Germinal center (tissue), 1 donor: ENCODE results near the gene CCDC82.

ENCODE experiments used
- DNase-seq: peaks from one replicate; pipeline ENCODE4 v3.0.0; 2012; ENCODE audit warnings: mixed read lengths, low spot score

The CCDC82 gene

DNA sequence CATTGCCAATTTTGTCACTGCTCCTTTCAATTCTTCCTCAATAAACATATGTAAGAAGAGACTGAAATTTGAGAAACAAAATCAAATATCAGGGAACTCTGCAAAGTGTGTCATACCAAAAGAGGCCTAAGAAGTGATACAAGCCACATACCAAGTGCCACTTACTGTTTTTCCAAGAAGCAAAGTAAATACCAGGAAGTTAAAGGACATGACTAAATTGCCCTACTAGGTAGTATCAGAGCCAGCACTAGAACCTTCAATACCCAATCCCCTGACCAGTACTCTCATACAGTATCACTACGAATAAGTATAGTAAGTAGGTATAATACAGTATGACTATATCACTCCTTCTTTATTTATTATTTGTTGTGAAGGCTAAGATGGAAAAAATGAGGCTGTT is 60.3 kb downstream of the CCDC82 start:
- no peak for DNase-seq

DNA sequence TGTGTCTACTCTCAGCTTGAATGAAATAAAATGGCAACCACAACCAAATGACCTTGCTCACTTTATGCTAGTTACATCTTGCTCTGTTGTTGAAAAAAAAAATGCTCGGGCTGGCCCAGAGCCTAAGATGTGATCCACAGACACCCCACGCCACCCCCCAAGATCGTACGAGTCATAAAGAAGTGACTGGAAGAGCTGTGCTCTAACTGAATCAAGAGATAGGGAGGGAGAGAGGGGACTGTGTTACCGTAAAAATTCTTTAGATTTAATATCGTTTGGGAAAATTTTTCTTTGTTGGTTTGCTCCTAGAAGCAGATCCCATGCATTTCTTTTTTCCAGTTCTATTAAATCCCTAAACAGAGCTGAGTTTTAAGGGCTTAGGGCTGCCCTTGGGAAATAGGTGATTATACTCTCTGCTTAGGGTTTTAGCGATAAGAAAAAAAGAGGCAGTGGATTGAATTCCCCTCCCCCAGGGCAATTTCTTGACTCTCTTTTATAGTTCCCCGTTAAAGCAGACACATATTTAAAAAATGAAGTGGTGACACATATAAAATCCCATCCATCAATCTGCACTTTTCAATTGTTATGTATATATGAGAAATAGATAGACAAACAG is 61.2 kb downstream of the CCDC82 start:
- no peak for DNase-seq

DNA sequence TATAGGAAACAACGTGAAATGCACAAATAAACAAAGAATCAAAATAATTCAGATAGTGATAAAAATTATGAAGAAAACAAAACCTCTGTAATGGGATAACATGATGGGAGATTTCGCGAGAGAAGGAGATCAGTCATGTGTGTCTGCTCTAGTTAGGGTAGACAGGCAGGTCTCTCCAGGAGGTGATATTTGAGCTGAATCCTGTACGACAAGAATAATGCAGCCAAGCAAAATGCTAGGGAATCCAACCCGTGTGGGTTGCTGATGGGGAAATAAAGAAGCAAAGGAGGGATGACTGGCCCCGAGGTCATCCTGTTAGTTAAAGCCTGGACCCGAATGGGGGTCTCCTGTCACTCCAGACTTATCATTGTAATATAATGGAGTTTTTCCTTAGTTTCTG is 62.8 kb downstream of the CCDC82 start:
- DNase-seq, result no peak

DNA sequence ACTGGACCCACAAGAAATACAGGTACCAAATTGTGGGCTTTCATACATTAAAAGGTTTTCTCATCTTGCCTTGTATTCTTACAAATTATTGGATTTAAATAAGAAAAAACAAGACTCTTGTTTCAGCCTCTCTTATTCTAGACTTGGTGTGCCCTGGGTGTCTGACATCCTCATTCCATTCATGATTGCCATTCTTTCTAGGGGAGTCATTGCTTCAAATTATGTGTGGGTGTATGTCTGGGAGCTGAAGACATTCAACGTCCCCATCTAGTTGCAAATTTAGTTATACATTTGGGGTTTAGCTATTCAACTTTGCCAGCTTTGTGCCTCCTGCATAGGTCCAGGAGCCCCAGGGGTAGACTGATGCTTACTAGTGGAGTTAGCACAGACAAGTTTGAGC is 64.8 kb downstream of the CCDC82 start:
- DNase-seq, result no peak

DNA sequence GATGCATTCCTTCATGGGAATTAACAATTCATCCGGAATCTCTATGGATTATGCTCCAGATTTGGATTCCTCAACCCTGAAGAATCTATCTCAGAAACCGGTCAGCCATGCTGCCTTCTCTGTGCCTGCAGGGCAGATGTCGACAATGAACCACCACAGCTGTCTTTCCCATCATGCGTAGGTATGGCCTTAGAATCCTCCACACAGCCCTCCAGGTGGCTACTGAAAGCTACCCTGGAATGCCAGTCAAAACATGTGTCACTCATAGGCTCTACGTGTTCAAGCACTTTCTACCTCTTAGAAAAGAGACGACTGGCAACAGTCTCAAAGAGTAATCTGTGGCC is 66.1 kb downstream of the CCDC82 start:
- DNase-seq, result no peak

DNA sequence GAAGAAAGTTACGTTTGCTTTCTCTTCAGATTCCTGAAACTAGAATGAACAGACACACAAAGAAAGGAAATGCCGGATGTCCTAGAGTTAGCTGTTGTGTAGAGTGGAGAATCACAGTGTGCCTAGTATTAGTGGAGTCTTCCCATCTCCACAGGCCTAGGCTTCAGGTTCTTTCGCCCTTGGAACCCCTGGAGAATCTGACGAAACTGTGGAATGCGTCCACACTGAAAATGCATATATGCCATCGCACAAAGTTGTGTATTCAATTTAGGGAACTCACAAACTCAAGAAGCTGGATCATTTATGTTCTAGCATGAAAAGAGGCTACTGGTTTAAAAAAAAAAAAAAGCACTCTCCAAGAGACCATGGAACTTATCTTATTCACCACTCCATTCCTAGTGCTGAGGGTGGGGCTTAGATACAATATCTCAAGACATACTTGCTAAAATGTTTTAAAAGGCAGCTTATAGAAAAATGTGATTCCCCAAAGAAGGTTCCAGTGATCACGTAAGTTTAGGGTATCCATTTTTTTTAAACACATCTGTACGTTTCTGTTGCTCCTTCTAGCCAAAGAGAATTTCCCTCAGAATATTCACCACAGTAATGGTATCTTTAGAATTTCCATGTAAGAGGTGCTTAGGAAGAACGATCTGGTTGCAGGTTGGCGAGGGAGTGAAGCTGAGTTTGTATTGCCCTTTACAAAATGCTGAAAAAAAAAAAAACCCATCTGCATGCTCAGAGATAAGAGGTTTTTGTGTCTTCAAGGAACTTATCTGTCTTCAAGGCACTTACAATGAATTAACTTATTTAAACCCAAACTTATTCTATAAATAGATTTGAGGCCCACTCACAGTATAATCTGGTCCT is 66.7 kb downstream of the CCDC82 start:
- DNase-seq, result no peak

DNA sequence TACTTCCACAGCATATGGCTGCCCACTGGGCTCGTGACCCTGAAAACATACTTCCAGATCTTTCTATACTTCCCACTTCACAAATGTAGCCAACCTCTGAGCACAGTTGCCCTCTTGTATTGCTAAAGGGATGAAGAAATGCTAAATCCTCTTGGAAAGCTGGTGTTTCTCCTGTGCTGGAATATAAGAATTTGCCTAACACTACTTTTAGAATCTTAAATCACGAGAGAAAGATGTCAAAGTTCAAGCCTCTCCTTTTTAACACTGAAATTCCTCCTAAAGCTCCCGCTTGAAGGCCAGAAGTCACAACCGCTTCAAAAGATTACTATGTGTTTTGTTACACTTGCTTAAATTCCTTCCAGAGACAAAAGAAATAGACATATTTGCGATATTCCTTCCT is 68.6 kb downstream of the CCDC82 start:
- DNase-seq, result no peak

DNA sequence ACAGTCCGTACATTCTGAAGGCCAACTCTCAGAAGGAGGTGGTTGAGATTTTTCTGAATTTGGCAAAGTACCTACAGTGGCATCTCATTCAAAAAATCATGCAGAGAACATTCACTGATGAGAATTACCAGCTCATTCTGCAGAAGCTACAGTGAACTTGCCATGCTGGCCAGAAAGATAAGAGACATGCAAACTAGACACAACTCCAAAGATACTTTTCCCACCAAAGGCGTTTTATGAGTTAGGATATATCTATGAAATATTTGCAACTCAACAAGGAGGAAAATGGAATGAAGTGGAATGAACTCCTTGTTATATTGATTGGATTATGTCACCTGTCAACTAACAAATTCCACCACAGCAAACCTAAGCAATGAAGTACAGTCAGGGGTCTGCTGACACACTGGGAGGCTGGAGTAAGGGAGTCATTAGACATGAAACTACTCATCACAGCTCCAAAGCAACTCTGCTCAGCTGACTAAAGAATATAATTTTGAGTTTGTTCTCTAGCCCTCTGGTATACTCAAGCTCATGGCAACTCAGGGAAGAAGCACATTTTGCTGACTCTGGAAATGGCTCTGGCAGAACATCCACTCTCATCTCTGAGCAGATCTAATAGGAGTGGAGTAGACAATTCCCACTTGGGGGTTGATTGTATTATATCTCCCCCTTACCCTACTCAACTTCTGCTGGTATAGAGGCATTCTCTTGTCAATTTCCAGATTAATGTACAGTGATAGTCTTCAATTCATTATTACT is 69.6 kb downstream of the CCDC82 start:
- DNase-seq, result no peak

DNA sequence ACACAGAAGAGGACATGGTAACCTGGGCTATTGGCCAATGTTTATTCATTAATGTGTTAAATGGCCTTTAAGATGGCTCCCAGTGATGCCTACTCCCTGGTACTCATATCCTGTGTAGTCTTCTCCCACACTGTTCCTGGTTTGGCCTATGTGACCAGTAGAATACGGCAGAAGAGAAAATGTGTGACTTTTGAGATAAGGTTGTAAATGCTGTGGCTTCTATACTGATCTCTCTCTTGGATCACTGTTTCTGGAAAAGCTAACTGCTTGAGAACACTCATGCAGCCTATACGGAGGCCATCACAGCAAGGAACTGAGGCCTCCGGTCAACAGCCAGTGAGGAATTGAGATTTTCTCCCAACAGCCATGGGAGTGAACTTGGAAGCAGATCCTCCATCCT is 70.9 kb downstream of the CCDC82 start:
- no peak for DNase-seq

DNA sequence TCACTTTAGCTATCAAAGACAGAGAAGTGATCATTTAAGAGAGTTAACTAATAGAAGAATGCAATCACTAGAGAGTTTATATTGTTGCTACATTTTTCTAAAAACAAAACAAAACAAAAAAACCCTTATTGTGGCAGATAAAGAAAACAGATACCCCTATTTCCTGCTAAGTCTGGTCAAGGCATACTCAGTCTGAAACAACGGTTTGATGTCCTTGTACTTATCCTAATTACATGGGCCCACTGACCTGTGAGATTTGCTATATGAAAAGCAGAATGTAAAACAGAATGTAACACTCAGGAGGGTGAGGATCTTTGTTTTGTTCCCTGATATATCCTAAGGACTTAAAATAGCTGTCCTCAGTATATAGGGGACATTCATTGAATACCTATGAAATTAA is 71.3 kb downstream of the CCDC82 start:
- DNase-seq, result no peak

DNA sequence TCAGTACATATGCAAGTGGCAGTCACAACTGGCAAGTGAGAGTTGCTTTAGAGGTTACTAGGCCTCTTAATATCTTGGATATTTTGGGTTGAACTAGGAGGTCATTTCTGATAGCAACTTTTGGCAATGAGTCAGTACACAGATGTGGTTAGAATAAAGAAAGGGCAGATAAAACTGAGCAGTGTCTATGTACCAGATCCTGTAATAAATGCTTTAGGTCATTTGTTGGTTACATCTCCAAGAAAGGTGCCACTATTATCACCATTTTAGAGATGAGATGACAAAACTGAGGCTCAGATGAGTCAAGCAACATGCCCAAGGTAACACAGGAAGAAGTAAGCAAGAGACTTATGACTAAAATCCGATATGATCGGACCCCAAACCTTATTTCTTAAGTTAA is 71.7 kb downstream of the CCDC82 start:
- DNase-seq, result no peak

DNA sequence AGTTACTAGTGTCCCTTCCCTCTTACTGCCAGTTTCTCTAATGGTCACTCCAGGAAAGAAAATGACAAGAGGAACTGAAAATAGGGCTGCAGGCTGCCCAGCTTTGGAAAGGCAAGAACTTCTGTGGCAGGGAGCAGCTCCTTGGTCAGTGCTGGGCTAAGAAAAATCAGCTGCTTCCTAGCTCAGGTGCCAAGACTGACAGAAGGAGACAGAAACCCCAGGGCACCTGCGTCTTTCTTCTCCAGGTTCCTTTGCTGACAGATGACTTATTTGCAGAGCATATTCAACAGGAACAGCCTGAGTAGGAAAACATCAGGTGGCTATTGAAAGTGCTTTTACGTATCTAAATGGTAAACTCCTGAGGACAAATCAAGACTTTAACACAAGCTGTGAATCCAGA is 72.1 kb downstream of the CCDC82 start:
- no peak for DNase-seq

DNA sequence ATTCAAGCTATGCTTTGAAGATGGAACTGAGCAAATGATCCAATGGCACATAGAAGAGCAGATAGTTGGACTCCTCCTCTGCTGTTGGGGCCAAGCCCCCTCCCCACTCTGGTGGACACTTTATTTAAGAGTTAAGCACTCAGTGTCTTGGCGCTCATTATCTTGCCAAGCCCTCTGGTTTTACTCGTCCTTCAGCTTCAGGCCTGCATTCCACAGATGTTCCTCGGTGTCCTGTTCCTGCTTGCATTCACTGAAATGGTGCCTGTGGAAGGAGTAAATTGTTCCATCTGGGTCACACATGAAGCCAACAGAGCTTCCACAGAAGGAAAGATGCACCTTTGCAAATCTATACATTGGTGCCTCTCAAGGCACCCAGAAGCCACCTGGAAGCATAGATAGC is 72.8 kb downstream of the CCDC82 start:
- DNase-seq, result no peak

DNA sequence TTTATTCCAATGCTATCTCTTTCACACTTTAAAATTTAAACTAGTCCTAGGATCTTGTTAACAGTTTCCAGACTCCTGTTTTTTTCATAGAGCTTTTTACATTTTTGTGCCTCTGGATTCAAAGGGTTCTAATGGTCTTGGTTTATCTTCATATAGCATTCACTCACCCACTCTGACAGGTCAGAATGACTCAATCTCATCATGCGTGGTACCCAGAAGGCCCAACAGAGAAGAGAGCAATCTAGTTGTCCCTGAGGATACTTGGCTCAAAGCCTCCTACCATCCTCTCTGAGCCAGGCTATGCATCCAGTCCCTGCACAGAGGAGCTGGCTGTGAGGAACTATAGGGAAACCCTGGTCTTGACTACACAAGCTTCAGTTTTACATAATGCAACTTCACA is 74.2 kb downstream of the CCDC82 start:
- DNase-seq, result no peak

DNA sequence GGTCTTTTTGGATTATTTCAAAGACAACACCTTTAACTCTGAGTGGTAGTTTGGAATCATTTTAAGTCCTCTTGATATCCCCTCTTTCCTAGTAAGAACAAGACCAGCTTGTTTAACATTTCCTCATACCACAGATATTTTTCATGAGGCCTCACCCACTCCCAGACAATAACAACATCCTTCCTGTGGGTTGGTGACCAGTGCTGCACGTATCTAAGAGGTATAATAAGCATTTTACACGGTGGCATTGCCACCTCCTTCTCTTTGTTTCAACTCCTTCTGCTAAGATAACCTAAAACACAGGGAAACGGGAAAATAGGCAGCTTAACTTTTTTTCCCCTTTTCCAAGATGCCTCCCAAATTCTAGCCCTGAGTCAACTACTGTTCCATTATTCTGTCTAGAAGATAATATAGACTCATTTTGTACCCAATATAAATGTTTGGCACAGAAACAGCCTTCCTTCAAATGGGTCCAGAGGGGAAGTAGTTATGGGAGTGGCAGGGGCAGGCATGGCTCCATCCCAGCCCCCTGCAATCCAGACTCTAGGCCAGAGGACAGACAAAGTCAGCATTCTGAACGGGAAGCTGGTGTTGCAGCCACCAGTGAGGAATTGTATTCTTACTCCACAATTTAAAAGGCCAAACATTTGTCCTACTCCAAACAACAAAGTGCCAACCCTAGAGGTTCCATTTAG is 75.2 kb downstream of the CCDC82 start:
- no peak for DNase-seq

DNA sequence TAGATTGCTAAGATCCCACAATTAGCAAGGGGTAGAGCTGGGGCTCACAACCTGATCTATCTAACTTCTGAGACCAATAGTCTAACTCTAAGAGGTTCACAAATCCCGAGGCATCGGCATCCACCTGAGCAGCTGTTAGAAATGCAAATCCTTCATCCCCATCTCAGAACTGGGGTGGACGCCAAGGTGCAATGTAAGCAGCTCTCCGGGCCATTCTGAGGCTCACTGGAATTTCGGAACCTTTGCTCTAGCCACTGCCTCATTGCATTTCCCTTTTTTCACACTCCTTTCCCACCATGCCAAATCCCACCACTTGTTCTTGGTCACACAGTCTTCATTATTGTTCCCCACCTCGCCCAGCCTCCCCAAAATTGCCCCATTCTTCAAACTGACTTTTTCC is 76.5 kb downstream of the CCDC82 start:
- DNase-seq, result no peak

DNA sequence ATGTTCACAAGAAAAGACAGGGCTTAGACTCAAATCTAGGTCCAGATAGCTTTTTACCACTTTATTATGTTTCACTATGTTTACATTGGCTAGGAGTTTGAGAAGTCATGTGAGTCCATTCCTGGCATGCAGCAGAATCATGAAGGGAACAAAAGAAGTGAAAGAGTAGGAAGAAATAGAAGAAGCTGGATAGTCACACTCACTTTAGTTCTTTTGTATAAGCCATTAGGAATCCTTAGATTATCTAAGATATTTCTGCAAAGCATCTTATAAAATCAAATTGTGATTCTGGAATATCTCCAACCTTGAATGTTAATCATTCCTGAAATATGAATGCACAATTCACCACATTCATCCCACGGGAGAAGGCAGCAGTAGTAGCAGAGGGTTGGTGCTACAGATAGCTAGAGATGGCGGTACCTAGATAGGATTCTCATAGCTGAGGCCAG is 78.6 kb downstream of the CCDC82 start:
- DNase-seq, result no peak

DNA sequence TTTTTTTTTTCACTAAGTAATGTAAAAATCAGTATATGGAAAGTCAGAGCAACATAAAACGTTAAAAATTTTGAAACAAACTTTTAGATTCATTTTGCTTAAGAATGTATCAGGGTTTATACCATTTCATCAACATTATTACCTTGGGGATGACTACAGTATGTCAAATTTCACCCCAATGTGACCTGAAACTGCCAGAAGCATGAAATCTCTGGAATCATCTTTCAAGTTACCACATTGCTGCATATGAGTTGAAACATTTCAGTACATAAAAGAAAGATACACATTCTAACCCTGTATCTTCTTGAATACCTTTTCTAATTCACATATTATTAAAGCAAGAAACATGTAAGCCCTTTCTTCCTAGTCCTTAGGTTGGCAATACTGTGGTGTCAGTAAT is 79.5 kb downstream of the CCDC82 start:
- no peak for DNase-seq

DNA sequence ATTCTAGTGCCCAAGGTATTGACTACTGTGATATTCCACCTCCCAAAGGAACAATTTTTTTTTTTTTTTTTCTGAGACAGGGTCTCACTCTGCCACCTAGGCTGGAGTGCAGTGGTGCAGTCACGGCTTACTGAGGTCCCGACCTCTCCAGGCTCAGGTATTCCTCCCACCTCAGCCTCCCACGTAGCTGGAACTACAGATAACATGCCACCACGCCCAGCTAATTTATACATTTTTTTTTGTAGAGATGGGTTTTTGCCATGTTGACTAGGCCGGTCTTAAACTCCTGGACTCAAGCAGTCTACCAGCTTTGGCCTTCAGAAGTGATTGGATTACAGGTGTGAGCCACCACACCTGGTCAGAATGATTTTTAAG is 80.1 kb downstream of the CCDC82 start:
- DNase-seq, result no peak

DNA sequence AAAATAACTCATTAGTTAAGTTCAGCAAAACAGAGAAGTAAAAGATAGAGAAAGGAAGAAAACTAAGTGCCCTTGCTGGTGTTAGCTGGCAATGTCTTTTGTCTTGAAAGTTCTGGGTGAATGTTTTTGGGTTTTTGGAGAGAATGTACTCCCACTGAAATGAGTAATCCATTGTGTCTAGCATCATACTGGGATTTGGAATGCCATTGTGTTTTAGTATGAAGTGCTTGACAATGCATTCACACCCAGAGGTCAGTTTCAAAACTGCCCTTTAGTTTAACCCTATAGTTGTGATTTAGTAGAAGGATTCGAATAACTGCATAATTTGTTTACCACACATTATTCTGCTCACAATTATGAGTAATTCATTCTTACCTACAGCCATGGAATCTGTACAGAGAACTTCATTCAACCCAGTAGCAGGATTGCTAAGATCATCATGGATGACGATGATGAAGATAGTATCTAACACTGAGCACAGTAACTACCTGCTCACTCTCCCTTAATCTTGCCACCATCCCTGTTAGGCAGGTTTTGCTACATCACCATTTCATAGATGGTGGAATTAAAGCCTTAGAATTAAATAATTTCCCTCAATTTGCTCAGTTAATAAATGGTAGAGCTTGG is 80.6 kb downstream of the CCDC82 start:
- DNase-seq, result no peak

DNA sequence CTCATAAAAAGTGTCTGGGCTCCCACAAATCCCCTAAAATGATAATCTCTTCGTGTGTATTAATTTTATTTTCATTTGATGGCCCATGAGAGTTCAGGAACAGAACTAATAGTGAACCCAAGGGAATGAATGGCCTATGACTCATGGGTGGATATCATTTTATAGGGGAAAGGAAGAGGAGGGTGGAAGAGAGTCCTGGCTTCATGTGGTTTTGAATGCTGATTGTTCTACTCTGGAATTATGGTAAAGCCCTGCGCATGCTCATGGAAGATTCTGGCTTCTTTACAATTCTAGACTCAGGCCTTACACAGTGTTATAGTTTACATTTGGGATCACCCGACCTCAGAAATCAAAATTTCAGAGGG is 82.0 kb downstream of the CCDC82 start:
- DNase-seq, result no peak
